ENCODE results near the gene DIDO1.
"Not testable (repeated sequence)": the region's sequence is repeated elsewhere in the genome, so short reads cannot be mapped to it uniquely, and the experiment has no call there.

The DIDO1 gene

DNA sequence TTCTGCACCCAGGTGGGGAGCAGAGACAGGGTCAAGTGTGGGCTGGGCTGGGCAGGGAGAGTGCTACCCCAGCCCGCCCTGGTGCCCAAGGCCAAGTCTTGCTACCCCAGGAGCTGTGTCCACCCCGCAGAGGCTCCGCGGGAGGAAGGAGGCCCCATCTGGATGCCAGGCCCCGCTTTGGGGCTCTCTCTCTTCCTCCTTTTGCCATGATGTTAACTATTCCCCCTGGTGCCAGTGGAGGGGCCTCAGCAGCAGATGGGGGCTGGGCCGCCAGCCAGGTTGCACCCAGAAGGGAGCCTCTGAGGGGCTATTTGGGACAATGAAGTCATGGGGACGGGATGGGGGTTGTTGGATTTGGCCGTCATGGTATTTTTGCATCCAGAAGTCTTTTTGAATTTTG is 35.5 kb upstream of the DIDO1 start:
- no peak for DNase-seq (ENCODE audit: extremely low read depth, low read depth)
- TF ChIP-seq, protein P1, sequence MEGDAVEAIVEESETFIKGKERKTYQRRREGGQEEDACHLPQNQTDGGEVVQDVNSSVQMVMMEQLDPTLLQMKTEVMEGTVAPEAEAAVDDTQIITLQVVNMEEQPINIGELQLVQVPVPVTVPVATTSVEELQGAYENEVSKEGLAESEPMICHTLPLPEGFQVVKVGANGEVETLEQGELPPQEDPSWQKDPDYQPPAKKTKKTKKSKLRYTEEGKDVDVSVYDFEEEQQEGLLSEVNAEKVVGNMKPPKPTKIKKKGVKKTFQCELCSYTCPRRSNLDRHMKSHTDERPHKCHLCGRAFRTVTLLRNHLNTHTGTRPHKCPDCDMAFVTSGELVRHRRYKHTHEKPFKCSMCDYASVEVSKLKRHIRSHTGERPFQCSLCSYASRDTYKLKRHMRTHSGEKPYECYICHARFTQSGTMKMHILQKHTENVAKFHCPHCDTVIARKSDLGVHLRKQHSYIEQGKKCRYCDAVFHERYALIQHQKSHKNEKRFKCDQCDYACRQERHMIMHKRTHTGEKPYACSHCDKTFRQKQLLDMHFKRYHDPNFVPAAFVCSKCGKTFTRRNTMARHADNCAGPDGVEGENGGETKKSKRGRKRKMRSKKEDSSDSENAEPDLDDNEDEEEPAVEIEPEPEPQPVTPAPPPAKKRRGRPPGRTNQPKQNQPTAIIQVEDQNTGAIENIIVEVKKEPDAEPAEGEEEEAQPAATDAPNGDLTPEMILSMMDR (IDR thresholded peaks at IDR 0.05; ENCODE audit: low read depth, low read length), result no peak

DNA sequence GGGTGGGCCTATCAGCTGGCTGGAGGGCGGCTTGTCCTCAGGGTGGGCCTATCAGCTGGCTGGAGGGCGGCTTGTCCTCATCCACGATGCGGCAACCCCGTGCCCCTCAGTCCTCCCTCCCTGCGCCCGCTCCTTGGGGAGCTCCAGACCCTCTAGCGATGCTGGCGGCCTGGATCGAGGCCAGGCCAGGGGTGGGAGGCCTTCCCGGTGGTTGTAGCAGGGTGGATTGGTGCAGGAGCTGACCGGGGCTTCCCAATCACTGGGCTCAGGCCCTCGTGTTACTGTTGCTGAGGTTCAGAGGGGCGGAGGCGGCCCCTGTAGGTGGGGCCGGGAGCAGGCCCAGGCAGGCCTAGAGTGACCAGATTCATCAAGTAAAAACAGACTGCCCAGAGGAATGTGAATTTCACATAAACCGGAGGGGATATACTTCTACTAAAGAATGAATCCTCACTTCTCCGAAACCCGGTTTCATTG is 35.0 kb upstream of the DIDO1 start:
- TF ChIP-seq, protein P1 (IDR thresholded peaks at IDR 0.05; ENCODE audit: low read depth, low read length), result no peak
- no peak for DNase-seq (ENCODE audit: extremely low read depth, low read depth)

DNA sequence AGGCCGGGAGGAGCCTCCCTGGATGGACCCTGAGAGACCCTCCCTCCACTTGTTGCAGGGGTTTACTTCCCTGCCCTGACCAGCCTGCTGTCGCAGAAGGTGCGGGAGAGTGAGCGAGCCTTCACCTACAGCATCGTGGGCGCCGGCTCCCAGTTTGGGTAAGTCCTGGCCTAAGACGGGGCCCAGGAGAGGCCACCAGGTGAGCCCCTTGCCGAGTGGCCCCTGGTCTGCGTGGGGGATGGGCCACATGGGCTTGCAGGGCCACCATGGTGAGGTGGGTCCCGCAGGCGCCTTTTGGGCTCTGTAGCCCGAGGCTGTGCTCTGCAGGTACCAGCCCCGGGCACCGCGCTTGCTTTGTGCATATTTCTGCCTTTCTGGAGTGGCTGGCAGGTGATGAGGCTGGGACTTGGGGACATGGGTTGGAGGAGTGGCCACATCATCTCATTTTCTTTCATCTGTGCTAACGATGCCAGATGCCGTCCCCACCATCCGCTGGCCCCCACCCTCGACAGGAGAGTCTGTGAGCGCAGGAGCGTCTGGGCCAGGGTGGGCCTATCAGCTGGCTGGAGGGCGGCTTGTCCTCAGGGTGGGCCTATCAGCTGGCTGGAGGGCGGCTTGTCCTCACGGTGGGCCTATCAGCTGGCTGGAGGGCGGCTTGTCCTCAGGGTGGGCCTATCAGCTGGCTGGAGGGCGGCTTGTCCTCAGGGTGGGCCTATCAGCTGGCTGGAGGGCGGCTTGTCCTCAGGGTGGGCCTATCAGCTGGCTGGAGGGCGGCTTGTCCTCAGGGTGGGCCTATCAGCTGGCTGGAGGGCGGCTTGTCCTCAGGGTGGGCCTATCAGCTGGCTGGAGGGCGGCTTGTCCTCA is 34.4 kb upstream of the DIDO1 start:
- not testable (repeated sequence) for DNase-seq (ENCODE audit: extremely low read depth, low read depth)

DNA sequence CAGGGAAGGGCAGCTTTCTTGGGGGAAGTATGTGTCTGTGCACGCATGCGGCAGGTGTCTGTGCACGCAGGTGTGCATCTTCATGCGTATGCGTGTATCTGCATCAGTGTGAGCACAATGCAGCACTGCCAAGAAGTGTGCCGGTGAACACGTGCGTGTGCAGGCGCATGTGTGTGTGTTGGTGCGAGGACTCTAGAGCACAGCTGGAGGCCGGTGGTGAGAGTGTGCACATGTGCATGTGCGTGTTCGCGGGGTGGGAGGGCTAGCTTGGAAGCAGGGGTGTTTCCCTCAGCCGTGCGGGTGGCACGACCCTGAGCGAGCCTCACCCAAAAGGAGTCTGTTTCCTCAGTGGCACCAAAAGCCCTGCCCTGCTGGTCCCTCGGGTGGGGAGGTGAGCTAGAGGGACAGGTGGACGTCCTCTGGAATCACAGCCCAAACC is 33.7 kb upstream of the DIDO1 start:
- no peak for DNase-seq (ENCODE audit: extremely low read depth, low read depth)

DNA sequence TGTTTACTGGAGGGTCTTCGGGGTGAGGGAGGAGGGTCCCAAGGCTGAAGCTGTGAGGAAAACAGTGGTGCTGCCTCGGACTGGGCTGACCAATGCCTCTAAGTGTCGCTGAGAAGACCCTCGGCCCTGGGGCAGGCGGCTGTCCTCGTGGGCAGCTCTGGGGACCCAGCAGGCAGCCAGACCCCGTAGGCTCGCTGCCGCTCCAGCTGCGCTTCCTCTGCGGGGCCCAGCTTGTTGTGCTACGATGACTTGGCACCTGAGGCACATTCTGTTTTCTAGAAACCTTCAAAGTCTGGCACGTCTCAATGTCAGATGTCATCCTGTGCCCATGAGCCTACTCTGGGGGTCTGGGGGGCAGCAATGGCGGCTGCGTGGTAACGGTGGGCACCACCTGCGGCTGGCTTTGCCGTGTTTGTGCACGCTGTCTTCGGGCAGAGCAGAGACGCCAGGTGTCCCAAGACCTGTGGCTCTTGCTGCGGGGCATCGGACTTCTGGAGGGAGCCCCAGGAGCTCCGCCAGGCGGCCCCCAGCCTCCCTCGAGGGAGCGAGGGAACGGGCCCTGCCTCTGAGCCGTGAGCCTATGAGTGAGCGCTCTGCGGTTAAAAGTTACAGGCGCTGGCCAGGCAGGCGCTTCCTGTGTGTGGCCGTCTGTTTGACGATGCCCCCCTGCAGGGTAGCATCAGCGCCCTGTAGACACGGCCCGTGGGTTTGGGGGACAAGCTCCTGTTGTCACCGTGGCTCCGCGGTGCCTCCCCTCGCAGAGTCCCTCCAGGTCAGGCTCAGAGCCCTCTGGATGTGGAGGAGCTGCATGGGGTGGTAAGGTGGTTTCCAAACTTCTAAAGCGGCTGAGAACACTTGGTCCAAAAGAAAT is 33.0 kb upstream of the DIDO1 start:
- DNase-seq (ENCODE audit: extremely low read depth, low read depth), result no peak
- TF ChIP-seq, protein P1 (IDR thresholded peaks at IDR 0.05; ENCODE audit: low read depth, low read length), result no peak

More for the DNA sequence above, 33.7 kb upstream of the DIDO1 start:
- TF ChIP-seq, protein P1 (IDR thresholded peaks at IDR 0.05; ENCODE audit: low read depth, low read length), result no peak

DNA sequence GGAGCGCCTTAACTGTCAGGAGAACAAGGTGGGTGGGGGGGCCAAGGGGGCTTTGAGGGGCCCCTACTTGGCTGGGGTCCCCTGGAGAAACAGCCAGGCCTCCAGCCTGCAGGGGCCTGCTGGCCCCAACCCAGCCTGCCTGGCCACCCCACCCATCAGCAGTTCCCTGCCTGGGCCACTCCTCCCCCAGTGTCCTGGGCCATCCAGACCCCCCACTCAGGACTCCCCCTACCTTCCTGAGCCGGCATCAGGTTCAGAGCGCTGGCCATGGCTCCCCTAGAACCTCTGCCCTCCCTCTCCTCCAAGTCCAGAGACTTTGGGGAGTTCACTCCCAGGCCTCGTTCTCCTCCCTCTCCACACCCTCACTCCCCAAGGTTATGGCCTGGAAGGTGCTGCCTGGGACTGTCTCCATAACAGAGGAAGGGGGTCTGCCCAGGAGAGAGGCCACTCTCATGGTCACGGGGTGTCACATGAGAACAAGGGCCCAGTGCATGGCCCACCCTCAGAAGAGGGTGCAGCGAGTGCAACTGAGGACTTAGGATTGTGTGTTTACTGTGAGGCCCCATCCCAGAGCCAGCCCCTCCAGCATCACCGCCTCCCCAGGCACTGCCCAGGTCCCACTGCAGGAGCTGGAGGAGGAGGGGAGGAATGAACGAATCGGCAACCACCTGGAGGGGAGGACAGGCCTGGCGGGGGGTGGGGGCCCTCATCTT is 32.2 kb upstream of the DIDO1 start:
- no peak for DNase-seq (ENCODE audit: extremely low read depth, low read depth)
- TF ChIP-seq, protein P1 (IDR thresholded peaks at IDR 0.05; ENCODE audit: low read depth, low read length), result no peak
